Measurements from ENCODE around the gene C1QC. TPM values are rescaled to one million over a fixed set of nuclear protein-coding genes. Genes with fewer than 3 reads are reported as not detected.
"Not testable (repeated sequence)": the region's sequence is repeated elsewhere in the genome, so short reads cannot be mapped to it uniquely, and the experiment has no call there.

Gene C1QC
- total RNA-seq, 1 experiment from 2014 or later, result not detected

- DNase-seq (ENCODE audit: low read depth), result no peak
These were observed 6.8 kb downstream of the C1QC start for GRCh38 chr1:22650089-22650693.

GRCh38 chr1:22651941-22652856 lies 8.8 kb downstream of the C1QC start:
- no peak for DNase-seq (ENCODE audit: low read depth)

- DNase-seq (ENCODE audit: low read depth), result no peak
These were observed 9.5 kb downstream of the C1QC start, which contains the start of gene C1QB for GRCh38 chr1:22652881-22653316. TSS of gene C1QB (plus strand) at chr1:22653236. CDS start at chr1:22659463, 6,227 bp downstream.

- no peak for DNase-seq (ENCODE audit: low read depth)
These were observed 11.3 kb downstream of the C1QC start for GRCh38 chr1:22654692-22655091.

- no peak for DNase-seq (ENCODE audit: low read depth)
These were observed 15.1 kb downstream of the C1QC start for GRCh38 chr1:22658385-22659163.

- no peak for DNase-seq (ENCODE audit: low read depth)
These were observed 17.3 kb downstream of the C1QC start for GRCh38 chr1:22660716-22661241.

GRCh38 chr1:22661880-22662279 lies 18.4 kb downstream of the C1QC start:
- DNase-seq (ENCODE audit: low read depth), result no peak

GRCh38 chr1:22662318-22662717 lies 18.9 kb downstream of the C1QC start:
- DNase-seq (ENCODE audit: low read depth), result no peak

GRCh38 chr1:22662986-22663408 lies 19.6 kb downstream of the C1QC start:
- DNase-seq (ENCODE audit: low read depth), result no peak

GRCh38 chr1:22665752-22666151 lies 22.3 kb downstream of the C1QC start:
- no peak for DNase-seq (ENCODE audit: low read depth)

GRCh38 chr1:22666412-22666811 lies 23.0 kb downstream of the C1QC start:
- no peak for DNase-seq (ENCODE audit: low read depth)

GRCh38 chr1:22668840-22669239 lies 25.4 kb downstream of the C1QC start:
- not testable (repeated sequence) for DNase-seq (ENCODE audit: low read depth)

GRCh38 chr1:22670352-22670975 lies 27.0 kb downstream of the C1QC start:
- DNase-seq (ENCODE audit: low read depth), result no peak

- DNase-seq (ENCODE audit: low read depth), result no peak
These were observed 28.6 kb downstream of the C1QC start for GRCh38 chr1:22671999-22672398.

GRCh38 chr1:22673486-22674409 lies 30.3 kb downstream of the C1QC start:
- DNase-seq (ENCODE audit: low read depth), result peak; percentile 45

- DNase-seq (ENCODE audit: low read depth), result no peak
These were observed 30.9 kb downstream of the C1QC start for GRCh38 chr1:22674410-22674749.

- not testable (repeated sequence) for DNase-seq (ENCODE audit: low read depth)
These were observed 32.7 kb downstream of the C1QC start for GRCh38 chr1:22676151-22676550.

GRCh38 chr1:22676916-22677583 lies 33.6 kb downstream of the C1QC start:
- DNase-seq (ENCODE audit: low read depth), result no peak

GRCh38 chr1:22677931-22678896 lies 34.8 kb downstream of the C1QC start:
- DNase-seq (ENCODE audit: low read depth), result no peak
